ENCODE measurements around the gene MGP. TPM values are rescaled to one million over a fixed set of nuclear protein-coding genes. Genes with fewer than 3 reads are reported as not detected.

The MGP gene
- total and polyA plus RNA-seq, 2 of the 4 experiments (the other 2 are of a cell fraction): 1.4 to 2.7 TPM

GRCh38 chr12:14919455-14919854 lies 33.8 kb upstream of the MGP start:
- H3K36me3 ChIP-seq (ENCODE audit: control insufficient read depth, insufficient read depth, low read length): no peaks in the 10 kb centered on the region
- BruUV-seq (replicated peaks): no TSS peak
- H3K79me1 ChIP-seq (ENCODE audit: low read depth in 1 of 2, low read length in 2 of 2): no peaks in the 10 kb centered on the region
- POLR2A ChIA-PET (ENCODE audit: unreplicated experiment): no interaction called here
- no peak overlapping the region for H2AK9ac ChIP-seq (replicated peaks; ENCODE audit: low read depth, low read length, poor library complexity)
- no peak overlapping the region for H2AFZ ChIP-seq (replicated peaks; ENCODE audit: low read length, poor library complexity)
- no peaks in the 10 kb centered on the region for H3K4me1 ChIP-seq (ENCODE audit: control insufficient read depth, insufficient read depth, low read length)
- no peak overlapping the region for H2BK5ac ChIP-seq (ENCODE audit: low read depth, low read length, poor library complexity, severe bottlenecking)
- no peak overlapping the region for H2AK5ac ChIP-seq (ENCODE audit: low read depth, low read length)
- H3K4ac ChIP-seq (ENCODE audit: low read depth, low read length): no peak overlapping the region
- intact Hi-C loops (cut with micrococcal nuclease) (no loop called here), dilution Hi-C loops (cut with HindIII; ENCODE audit: low sequenced_read_pairs, unreplicated experiment) (no loop called here), in situ Hi-C loops (cut with MboI; ENCODE audit: low sequenced_read_pairs) (no loop called here)
- no peak overlapping the region for H3K27ac ChIP-seq (ENCODE audit: insufficient read depth, low read length)
- H3K23ac ChIP-seq (ENCODE audit: low read depth, low read length): no peak overlapping the region
- H4K91ac ChIP-seq (ENCODE audit: insufficient read depth, low read depth, low read length): no peak overlapping the region
- no peak overlapping the region for H2BK20ac ChIP-seq (ENCODE audit: low read depth, low read length)
- CTCF ChIA-PET: no interaction called here
- H3K56ac ChIP-seq (ENCODE audit: extremely low read depth, insufficient read depth, low read length): no peak overlapping the region
- no peak overlapping the region for H3K18ac ChIP-seq (ENCODE audit: low read depth, low read length)
- H3K14ac ChIP-seq (replicated peaks; ENCODE audit: low read depth, low read length): no peak overlapping the region
- no peak for TF ChIP-seq RAD21 (IDR thresholded peaks at IDR 0.05; ENCODE audit: low read length)
- TF ChIP-seq MAZ (IDR thresholded peaks at IDR 0.05; ENCODE audit: borderline replicate concordance, low read depth, low read length): no peak
- no peak for TF ChIP-seq ELK1 (IDR thresholded peaks at IDR 0.05; ENCODE audit: borderline replicate concordance, low read depth, low read length)
- no peak for TF ChIP-seq BHLHE40 (IDR thresholded peaks at IDR 0.05; ENCODE audit: low read depth, low read length)
- TF ChIP-seq, protein P1, sequence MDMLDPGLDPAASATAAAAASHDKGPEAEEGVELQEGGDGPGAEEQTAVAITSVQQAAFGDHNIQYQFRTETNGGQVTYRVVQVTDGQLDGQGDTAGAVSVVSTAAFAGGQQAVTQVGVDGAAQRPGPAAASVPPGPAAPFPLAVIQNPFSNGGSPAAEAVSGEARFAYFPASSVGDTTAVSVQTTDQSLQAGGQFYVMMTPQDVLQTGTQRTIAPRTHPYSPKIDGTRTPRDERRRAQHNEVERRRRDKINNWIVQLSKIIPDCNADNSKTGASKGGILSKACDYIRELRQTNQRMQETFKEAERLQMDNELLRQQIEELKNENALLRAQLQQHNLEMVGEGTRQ (IDR thresholded peaks at IDR 0.05; ENCODE audit: low read depth, low read length): no peak
- TF ChIP-seq NFE2L2 (IDR thresholded peaks at IDR 0.05; ENCODE audit: low read depth, low read length): no peak
- no peak for TF ChIP-seq MXI1 (IDR thresholded peaks at IDR 0.05; ENCODE audit: borderline replicate concordance, low read depth, low read length)
- TF ChIP-seq MAFK (IDR thresholded peaks at IDR 0.05; ENCODE audit: low read depth, low read length): no peak
- no peak overlapping the region for H3K9ac ChIP-seq (ENCODE audit: low read depth, low read length)
- no peak overlapping the region for H3K4me3 ChIP-seq (ENCODE audit: insufficient read depth, low read depth, low read length)
- H3K9me1 ChIP-seq (ENCODE audit: insufficient read depth, low read length): no peaks in the 10 kb centered on the region
- no peaks in the 10 kb centered on the region for H4K20me1 ChIP-seq (ENCODE audit: insufficient read depth, low read length)
- DNase-seq: no peak
- no peaks in the 10 kb centered on the region for H3K9me3 ChIP-seq (ENCODE audit: control insufficient read depth, insufficient read depth, low read length)
- no peak for ATAC-seq (ENCODE audit: low read depth)
- no peak overlapping the region for H2BK15ac ChIP-seq (ENCODE audit: low read depth, low read length)
- no peaks in the 10 kb centered on the region; the same call in 1 of the 2 replicates for H3K27me3 ChIP-seq (ENCODE audit: control insufficient read depth, insufficient read depth, low read length)
- no peak overlapping the region for H4K8ac ChIP-seq (ENCODE audit: low read depth in 2 of 2, low read length in 2 of 2)
- H4K5ac ChIP-seq (ENCODE audit: low read depth, low read length): no peak overlapping the region
- no peak overlapping the region for H2BK120ac ChIP-seq (ENCODE audit: low read depth, low read length)
- no peak overlapping the region for H3K4me2 ChIP-seq (ENCODE audit: low read depth, low read length)

All from IMR-90 (cell line).